ENCODE data around the gene ZNF468.
"Not testable (repeated sequence)": the region's sequence is repeated elsewhere in the genome, so short reads cannot be mapped to it uniquely, and the experiment has no call there.

The ZNF468 gene

GRCh38 chr19:52825765-52826164 lies 31.7 kb downstream of the ZNF468 start:
- TF ChIP-seq CTCF (conservative IDR thresholded peaks at IDR 0.05): no peak
- TF ChIP-seq ZFX (IDR thresholded peaks at IDR 0.05): no peak
- no peak overlapping the region for H3K27ac ChIP-seq

- TF ChIP-seq CTCF (conservative IDR thresholded peaks at IDR 0.05): no peak
- no peak for TF ChIP-seq ZFX (IDR thresholded peaks at IDR 0.05)
- H3K27ac ChIP-seq: no peak overlapping the region
Measured at GRCh38 chr19:52823676-52824075, 33.7 kb downstream of the ZNF468 start.

GRCh38 chr19:52821204-52821960 lies 36.0 kb downstream of the ZNF468 start, which contains the start of gene ZNF28:
TSS of gene ZNF28 (minus strand) at chr19:52821633. CDS start at chr19:52817958, 3,675 bp downstream.
- peak within 1 kb of the TSS; percentile 51 for H3K27ac ChIP-seq

GRCh38 chr19:52820472-52821203 lies 36.8 kb downstream of the ZNF468 start:
- H3K27ac ChIP-seq: peak overlapping the region; percentile 51

- no peak overlapping the region for H3K27ac ChIP-seq
- TF ChIP-seq ZFX (IDR thresholded peaks at IDR 0.05) (no peak), CTCF (conservative IDR thresholded peaks at IDR 0.05) (no peak)
Measured at GRCh38 chr19:52809801-52810200, 47.6 kb downstream of the ZNF468 start.

GRCh38 chr19:52799950-52800640 lies 57.3 kb downstream of the ZNF468 start:
- H3K27ac ChIP-seq: not testable (repeated sequence)

GRCh38 chr19:52789440-52789839 lies 68.0 kb downstream of the ZNF468 start:
- no peak overlapping the region for H3K27ac ChIP-seq
- TF ChIP-seq ZFX (IDR thresholded peaks at IDR 0.05) (no peak), CTCF (conservative IDR thresholded peaks at IDR 0.05) (no peak)

Data from C4-2B (cell line).